Activated naive CD8-positive, alpha-beta T cell treated with anti-CD3 and anti-CD28 coated beads, Interleukin-2, amount 50 U/mL, for 16 hours (primary cell): ENCODE results near the gene TNP1.

Experiments used
- DNase-seq: peaks from one replicate; pipeline ENCODE4 v3.0.0-alpha.2; 2020; ENCODE audit warnings: low read depth, low spot score

Gene TNP1

GRCh38 chr2:216839688-216840087 is 20.2 kb downstream of the TNP1 start:
- no peak for DNase-seq

DNA sequence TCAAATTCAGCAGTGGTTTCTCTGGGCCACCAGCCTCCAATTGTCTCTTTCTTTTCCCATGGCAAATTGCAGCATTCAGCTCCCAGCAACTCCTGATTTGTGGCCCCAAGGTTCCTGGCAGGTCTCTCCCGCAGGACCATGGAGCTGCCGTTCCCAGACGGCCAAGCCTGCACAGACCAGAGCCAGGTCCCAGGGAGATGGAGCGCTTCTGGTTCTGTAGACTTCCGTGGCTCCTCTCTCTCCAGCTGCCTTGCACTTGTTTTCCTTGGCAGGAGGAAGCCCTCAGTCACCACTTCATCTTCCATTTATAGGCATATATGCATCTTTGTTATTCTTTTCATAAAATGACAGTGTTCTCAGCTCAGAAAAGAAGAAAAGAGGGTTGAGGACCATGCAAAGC is 21.7 kb downstream of the TNP1 start:
- DNase-seq, result no peak

DNA sequence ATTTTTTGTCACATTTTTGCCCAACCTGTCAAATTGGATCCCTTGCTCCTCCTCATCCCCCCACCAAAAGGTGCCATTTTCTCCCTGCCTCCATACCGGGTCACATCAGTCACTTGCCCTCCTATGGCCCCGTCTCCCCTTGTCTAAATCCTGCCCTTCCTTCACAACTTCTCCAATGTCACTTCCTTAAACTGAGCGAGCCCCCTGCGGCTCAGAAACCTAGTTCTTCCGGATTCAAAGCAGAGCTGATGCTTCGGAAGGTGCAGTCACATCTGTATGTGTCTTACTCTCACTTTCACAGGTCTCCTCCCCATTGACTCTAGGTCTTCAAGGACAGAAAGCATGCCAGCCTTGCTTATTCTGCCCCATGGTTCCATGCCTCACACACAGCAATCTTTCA is 22.1 kb downstream of the TNP1 start:
- DNase-seq, result no peak

GRCh38 chr2:216833061-216833460 is 26.8 kb downstream of the TNP1 start:
- no peak for DNase-seq

DNA sequence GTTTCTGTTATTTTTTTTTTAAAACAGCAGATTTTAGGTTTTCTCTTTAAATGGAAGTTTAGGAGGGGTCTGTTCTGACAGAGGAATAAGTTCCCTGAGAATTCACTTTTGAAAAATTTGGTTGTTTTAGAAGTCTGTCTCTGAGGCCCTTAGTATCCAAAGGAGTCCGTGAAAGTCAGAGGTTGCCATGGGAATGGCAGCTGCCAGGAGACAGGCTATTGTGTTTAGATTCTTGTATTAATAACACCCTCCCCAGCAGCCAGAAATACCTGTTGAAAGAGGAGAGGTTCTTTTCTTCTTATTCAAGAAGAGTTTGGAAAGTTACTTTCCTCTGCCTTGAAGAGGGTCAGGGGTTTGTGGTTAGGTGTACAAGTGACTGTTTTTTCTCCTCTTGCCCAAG is 29.5 kb downstream of the TNP1 start:
- DNase-seq, result no peak

- DNase-seq, result no peak
Observed at GRCh38 chr2:216829533-216829932, 30.3 kb downstream of the TNP1 start.

GRCh38 chr2:216827073-216827720 is 32.7 kb downstream of the TNP1 start:
- no peak for DNase-seq

DNA sequence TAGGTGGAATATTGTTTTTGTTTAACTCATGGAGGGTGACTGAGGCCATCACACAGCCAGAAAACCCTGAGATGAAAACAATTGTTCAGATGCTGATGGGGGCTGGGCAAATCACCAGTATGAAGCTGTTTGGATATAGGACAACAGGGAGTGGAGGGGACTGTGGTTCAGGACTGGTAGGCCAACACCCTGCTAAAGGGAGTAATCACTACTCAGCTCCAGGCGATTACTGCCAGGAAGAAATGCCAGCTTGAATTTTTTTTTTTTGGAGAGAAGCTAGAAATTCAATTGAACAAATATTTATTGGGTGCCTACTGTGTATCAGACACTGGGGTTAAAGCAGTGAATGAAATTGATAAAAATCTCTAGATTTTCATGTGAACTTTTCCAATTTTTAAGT is 37.4 kb downstream of the TNP1 start:
- no peak for DNase-seq

- DNase-seq, result no peak
Observed at GRCh38 chr2:216820709-216821108, 39.2 kb downstream of the TNP1 start.

- DNase-seq, result no peak
Observed at GRCh38 chr2:216819766-216820165, 40.1 kb downstream of the TNP1 start.

DNA sequence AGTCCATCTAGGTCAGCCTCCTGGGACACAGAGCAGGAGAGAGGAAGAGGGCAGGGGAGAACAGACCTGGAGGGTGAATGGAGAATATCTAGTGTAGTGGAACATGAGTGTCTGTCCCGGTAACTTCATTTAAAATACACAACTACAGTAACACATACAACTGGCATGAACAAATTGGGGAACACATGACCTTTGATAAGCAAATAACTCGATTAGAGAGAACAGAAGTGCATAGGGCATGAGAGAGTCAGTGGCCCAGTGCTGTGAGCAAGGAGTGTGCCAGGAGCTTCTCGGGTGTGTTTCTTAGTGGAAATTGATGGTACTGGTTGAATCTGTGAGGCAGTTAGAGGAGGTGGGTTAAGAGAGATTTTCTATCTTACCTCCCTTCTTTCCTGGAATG is 40.8 kb downstream of the TNP1 start:
- DNase-seq, result no peak

DNA sequence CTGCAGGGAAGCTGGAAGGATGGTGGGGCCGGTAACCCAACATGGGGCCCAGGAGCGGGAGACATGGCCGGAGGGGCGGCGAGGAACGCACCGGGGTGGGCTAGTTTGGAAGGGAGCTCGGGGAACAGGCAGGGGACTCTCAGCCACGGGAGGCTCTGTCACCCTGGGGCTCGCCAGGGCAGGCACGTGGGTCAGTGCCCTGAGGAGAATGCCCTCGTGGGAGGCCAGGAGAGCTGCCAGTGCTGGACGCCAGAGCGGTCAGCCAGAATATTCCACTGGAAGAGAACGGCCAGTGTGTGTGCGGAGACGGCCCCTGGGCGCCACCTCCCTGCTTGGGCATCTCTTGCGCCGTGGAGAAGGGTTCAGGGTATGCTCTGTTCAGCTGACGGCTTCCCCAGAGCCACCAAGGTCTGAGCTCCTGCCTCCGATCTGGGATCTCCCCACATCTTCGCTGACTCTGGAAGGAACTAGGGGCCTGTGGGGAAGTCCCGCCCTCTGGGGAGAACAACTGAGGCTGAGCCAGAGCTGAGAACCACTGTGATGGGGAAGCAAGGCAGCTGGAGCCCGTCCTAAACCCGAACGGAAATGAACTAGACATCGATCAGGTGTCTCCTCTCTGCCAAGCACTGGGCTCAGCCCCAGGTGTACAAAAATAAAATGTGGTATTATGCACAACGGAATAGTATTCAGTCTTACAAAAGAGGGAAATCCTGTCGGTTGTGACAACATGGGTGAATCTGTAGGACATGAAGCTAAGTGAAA is 49.3 kb downstream of the TNP1 start:
- DNase-seq, result no peak
